GM10266 (cell line): ENCODE measurements around the gene NUBP2.

Source experiments
- DNase-seq: peaks from one replicate; pipeline ENCODE4 v3.0.0; 2012; ENCODE audit errors: extremely low spot score
- TF ChIP-seq, protein P1 (sequence below): IDR thresholded peaks from 2 replicates; pipeline ENCODE4 v1.5.1; 2012; ENCODE audit warnings: mild to moderate bottlenecking, low read depth; ENCODE audit not compliant: control insufficient read depth, insufficient read depth; ENCODE audit errors: missing control alignments

The NUBP2 gene

DNA sequence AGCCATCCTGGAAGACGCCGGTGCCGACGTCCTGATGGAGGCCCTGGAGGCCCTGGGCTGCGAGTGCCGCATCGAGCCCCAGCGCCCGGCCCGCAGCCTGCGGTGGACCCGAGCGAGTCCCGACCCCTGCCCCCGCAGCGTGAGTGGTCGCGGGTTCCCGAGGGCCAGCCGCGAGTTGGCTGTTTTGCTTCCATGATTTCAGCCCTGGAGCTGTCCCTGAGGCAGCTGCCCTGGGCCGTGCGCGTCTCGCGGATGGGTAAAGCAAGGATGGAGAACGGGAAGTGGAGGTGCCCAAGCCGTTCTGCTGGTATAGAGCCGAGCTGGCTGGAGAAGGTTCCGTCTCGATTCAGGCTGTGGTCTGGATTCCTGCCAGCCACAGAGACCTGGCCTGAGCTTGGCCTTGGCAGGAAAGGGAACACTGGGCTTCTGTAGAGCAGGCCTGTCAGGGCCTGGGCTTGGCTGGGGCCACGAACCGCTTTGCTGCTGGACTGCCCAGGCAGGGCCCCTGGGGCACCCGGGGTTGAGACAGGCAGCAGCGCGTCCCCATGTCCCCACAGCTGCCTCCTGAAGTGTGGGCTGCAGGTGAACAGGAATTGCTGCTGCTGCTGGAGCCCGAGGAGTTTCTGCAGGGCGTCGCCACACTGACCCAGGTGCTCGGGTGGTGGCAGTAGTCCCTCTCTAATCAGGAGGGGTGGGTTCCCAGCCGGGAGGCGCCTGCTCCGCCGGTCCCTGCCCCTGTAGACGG, 8.9 kb upstream of the NUBP2 start:
- TF ChIP-seq, protein P1, sequence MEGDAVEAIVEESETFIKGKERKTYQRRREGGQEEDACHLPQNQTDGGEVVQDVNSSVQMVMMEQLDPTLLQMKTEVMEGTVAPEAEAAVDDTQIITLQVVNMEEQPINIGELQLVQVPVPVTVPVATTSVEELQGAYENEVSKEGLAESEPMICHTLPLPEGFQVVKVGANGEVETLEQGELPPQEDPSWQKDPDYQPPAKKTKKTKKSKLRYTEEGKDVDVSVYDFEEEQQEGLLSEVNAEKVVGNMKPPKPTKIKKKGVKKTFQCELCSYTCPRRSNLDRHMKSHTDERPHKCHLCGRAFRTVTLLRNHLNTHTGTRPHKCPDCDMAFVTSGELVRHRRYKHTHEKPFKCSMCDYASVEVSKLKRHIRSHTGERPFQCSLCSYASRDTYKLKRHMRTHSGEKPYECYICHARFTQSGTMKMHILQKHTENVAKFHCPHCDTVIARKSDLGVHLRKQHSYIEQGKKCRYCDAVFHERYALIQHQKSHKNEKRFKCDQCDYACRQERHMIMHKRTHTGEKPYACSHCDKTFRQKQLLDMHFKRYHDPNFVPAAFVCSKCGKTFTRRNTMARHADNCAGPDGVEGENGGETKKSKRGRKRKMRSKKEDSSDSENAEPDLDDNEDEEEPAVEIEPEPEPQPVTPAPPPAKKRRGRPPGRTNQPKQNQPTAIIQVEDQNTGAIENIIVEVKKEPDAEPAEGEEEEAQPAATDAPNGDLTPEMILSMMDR: no peak
- no peak for DNase-seq

DNA sequence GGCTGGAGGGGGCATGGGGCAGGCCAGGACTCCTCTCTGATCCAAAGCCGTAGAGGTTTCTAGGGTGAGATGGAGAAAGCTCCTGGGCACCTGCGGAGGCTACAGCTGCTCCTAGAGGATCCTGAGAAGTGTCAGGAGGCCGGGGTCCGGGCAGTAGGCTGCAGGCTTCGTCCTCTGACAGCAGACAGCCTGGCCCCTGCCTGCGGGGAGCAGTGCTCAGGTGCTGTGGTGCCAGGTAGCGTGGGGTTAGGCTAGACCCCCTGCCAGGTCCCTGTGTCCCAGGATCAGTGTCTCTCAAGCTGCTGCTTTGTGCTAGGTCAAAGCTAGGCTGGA, 8.3 kb upstream of the NUBP2 start:
- TF ChIP-seq, protein P1: no peak
- DNase-seq: no peak

DNA sequence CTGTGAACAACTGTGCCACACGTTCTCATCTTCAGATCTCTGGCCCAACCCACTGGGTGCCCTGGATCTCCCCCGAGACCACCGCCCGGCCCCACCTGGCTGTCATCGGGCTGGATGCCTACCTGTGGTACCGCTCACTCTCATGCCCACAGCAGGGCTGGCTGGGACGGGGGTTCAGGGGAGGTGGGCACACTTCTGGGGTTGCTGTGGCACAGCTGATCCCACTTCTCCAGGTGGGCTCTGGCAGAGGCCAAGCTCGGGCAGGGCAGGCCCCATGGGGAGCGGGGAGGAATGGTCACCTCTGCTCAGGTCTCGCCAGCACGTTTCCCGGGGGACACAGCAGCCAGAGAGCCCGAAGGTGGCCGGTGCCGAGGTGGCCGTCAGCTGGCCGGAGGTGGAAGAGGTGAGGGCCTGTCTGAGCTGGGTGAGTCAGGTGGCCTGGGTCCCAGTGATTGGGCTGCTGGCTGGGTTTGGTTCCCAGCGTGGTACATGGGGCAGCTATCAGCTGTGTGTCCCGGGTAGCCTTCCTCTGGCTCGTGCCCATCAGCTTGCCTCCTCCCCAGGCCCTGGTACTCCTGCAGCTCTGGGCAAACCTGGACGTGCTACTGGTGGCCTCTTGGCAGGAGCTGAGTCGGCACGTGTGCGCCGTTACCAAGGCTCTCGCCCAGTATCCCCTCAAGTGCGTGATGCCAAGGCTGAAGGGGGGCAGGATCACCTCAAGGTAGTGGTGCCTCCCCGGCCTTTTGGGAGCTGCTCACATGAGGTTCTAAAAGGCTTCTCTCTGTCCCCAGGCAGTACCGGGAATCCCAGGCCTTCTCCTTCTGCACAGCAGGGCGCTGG, 7.5 kb upstream of the NUBP2 start:
- TF ChIP-seq, protein P1: no peak
- no peak for DNase-seq

DNA sequence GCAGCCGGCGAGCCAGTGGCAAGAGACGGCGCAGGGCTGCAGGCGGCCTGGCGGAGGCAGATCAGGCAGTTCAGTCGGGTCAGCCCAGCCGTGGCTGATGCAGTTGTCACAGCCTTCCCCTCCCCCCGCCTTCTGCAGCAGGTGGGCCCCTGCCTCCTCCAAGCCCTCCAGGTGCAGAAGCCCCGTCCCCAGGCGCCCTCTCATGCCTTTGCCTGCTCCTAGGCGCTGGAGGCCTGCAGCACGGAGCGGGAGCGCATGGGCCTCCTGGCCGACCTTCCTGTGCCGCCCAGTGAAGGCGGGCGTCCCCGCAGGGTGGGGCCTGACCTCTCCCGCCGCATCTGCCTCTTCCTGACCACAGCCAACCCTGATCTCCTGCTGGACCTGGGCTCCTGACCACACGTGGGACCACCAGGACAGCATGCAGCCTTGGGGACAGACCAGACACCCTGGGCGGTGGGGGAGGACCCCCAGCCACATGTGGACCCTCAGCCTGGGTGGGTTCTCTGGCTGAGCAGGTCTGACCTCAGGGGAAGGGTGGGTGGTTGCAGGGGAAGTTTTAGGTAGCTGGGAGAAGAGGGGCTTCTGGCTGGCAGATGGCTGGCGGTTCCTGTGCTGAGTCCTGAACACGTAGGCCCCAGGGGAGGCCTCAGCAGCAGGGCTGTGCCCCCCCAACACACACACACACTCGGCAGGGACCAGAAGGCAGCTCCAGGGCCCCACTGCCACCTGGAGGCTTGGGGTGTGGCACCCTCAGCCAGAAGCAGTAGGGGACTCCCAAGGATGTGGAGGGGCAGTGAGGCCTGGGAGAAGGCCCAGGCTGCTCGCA, 6.7 kb upstream of the NUBP2 start:
- TF ChIP-seq, protein P1: no peak

DNA sequence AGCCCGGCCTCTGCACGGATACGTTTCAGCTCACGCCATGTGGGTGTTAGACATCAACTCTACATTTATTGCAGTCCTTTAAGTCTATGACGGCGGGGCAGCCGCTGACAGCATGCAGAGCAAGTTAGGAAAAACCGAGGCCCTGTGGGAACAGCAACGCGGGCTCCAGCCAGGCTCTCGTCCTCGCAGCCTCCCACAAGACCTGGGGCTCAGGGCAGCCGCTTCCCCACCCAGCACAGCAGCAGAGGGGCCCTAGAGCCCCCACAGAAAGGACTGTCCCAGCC, 6.1 kb upstream of the NUBP2 start:
- TF ChIP-seq, protein P1: no peak
- DNase-seq: no peak

More for the DNA sequence above, 6.7 kb upstream of the NUBP2 start:
- no peak for DNase-seq

DNA sequence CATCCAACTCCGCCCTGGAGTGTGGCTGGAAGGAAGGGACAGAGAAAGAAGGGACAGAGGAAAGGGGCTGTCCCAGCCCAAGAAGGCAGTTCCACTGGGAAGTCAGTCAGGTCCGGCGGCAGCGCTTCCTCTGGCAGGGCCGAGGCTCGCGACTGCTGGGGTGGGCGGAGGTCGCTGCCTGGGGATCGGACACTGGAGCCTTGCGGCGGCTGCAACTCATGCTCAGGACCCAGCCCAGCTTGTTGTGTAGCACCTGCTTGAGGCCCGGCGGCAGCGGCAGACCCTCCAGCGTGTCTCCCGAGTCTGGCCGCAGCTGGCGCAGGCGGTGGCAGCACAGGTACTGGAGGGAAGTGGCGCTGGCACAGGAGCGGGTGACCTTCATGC, 5.8 kb upstream of the NUBP2 start:
- TF ChIP-seq, protein P1: no peak
- no peak for DNase-seq
